ENCODE measurements around the gene AJM1.

GRCh38 chr9:136824496-136825225, 17.6 kb upstream of the AJM1 start:
- TF ChIP-seq, protein P1, sequence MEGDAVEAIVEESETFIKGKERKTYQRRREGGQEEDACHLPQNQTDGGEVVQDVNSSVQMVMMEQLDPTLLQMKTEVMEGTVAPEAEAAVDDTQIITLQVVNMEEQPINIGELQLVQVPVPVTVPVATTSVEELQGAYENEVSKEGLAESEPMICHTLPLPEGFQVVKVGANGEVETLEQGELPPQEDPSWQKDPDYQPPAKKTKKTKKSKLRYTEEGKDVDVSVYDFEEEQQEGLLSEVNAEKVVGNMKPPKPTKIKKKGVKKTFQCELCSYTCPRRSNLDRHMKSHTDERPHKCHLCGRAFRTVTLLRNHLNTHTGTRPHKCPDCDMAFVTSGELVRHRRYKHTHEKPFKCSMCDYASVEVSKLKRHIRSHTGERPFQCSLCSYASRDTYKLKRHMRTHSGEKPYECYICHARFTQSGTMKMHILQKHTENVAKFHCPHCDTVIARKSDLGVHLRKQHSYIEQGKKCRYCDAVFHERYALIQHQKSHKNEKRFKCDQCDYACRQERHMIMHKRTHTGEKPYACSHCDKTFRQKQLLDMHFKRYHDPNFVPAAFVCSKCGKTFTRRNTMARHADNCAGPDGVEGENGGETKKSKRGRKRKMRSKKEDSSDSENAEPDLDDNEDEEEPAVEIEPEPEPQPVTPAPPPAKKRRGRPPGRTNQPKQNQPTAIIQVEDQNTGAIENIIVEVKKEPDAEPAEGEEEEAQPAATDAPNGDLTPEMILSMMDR (IDR thresholded peaks at IDR 0.05 in 2 of 3, conservative IDR thresholded peaks at IDR 0.05 in 1 of 3; ENCODE audit: borderline replicate concordance in 1 of 3, insufficient read depth in 1 of 3, low read depth in 2 of 3, low read length in 2 of 3) = no peak
- TF ChIP-seq CEBPB (IDR thresholded peaks at IDR 0.05; ENCODE audit: low read depth) (no peak), YY1 (IDR thresholded peaks at IDR 0.05; ENCODE audit: extremely low read depth, insufficient replicate concordance, low read depth, low read length) (no peak), SRF (IDR thresholded peaks at IDR 0.05; ENCODE audit: low read depth) (no peak), SP1 (IDR thresholded peaks at IDR 0.05; ENCODE audit: low read depth) (no peak), JUND (IDR thresholded peaks at IDR 0.05) (no peak), MAX (IDR thresholded peaks at IDR 0.05) (no peak), EZH2 (IDR thresholded peaks at IDR 0.05) (no peak), POLR2AphosphoS5 (IDR thresholded peaks at IDR 0.05; ENCODE audit: low read depth, low read length) (no peak), EZH2phosphoT487 (IDR thresholded peaks at IDR 0.05; ENCODE audit: borderline replicate concordance) (no peak)
- TF ChIP-seq, protein P2, sequence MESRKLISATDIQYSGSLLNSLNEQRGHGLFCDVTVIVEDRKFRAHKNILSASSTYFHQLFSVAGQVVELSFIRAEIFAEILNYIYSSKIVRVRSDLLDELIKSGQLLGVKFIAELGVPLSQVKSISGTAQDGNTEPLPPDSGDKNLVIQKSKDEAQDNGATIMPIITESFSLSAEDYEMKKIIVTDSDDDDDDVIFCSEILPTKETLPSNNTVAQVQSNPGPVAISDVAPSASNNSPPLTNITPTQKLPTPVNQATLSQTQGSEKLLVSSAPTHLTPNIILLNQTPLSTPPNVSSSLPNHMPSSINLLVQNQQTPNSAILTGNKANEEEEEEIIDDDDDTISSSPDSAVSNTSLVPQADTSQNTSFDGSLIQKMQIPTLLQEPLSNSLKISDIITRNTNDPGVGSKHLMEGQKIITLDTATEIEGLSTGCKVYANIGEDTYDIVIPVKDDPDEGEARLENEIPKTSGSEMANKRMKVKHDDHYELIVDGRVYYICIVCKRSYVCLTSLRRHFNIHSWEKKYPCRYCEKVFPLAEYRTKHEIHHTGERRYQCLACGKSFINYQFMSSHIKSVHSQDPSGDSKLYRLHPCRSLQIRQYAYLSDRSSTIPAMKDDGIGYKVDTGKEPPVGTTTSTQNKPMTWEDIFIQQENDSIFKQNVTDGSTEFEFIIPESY (IDR thresholded peaks at IDR 0.05; ENCODE audit: extremely low read depth, insufficient replicate concordance, low read length) = no peak
